Measurements from ENCODE around the gene SLC35E3.

SLC35E3 gene

GRCh38 chr12:68745904-68746571 is at the start of gene SLC35E3:
Gene SLC35E3 (plus strand): TSS chr12:68746176. CDS start chr12:68746378, 202 bp downstream.
- H3K4me3 ChIP-seq (ENCODE audit: low read depth, low read length) = peak within 1 kb of the TSS; percentile 82
- no peak for TF ChIP-seq CTCF (conservative IDR thresholded peaks at IDR 0.05; ENCODE audit: low read depth, low read length)
- peak; percentile 90 for DNase-seq (ENCODE audit: low read depth)

- H3K4me3 ChIP-seq (ENCODE audit: low read depth, low read length) = no peak overlapping the region
- DNase-seq (ENCODE audit: low read depth) = no peak
- no peak for TF ChIP-seq CTCF (conservative IDR thresholded peaks at IDR 0.05; ENCODE audit: low read depth, low read length)
Observed at GRCh38 chr12:68699486-68699885, 46.5 kb upstream of the SLC35E3 start.

GRCh38 chr12:68727776-68728175 is 18.2 kb upstream of the SLC35E3 start:
- no peak overlapping the region for H3K4me3 ChIP-seq (ENCODE audit: low read depth, low read length)
- TF ChIP-seq CTCF (conservative IDR thresholded peaks at IDR 0.05; ENCODE audit: low read depth, low read length) = no peak
- no peak for DNase-seq (ENCODE audit: low read depth)

- H3K4me3 ChIP-seq (ENCODE audit: low read depth, low read length) = no peak overlapping the region
- peak; percentile 60 for DNase-seq (ENCODE audit: low read depth)
- no peak for TF ChIP-seq CTCF (conservative IDR thresholded peaks at IDR 0.05; ENCODE audit: low read depth, low read length)
Observed at GRCh38 chr12:68733661-68734071, 12.3 kb upstream of the SLC35E3 start.

- DNase-seq (ENCODE audit: low read depth) = no peak
- H3K4me3 ChIP-seq (ENCODE audit: low read depth, low read length) = no peak overlapping the region
- TF ChIP-seq CTCF (conservative IDR thresholded peaks at IDR 0.05; ENCODE audit: low read depth, low read length) = no peak
Observed at GRCh38 chr12:68739891-68740290, 6.1 kb upstream of the SLC35E3 start.

- H3K4me3 ChIP-seq (ENCODE audit: low read depth, low read length) = no peak overlapping the region
- peak; percentile 11 for DNase-seq (ENCODE audit: low read depth)
- no peak for TF ChIP-seq CTCF (conservative IDR thresholded peaks at IDR 0.05; ENCODE audit: low read depth, low read length)
Observed at GRCh38 chr12:68743356-68743755, 2.6 kb upstream of the SLC35E3 start.

- peak overlapping the region; percentile 82 for H3K4me3 ChIP-seq (ENCODE audit: low read depth, low read length)
- no peak for TF ChIP-seq CTCF (conservative IDR thresholded peaks at IDR 0.05; ENCODE audit: low read depth, low read length)
- peak; percentile 6 for DNase-seq (ENCODE audit: low read depth)
Observed at GRCh38 chr12:68745376-68745903, 536 bp upstream of the SLC35E3 start.
